SK-N-SH treated with all-trans-retinoic acid at 6 μM for 48 hours (cell line): Measurements from ENCODE around the gene MDM4.

Experiments
- ATAC-seq: fragments of 200-7000 bp; cut with Tn5 transposase; 3 replicates; pipeline ENCODE4 v1.9.1; 2020; ENCODE audit warnings: mild to moderate bottlenecking, moderate library complexity
- ARNTL ChIP-seq: fragments of 450-650 bp; formaldehyde crosslinking; IDR thresholded peaks from 2 replicates; pipeline ENCODE4 v1.5.0; 2020; ENCODE audit warnings: low read depth, mild to moderate bottlenecking, moderate library complexity, borderline replicate concordance
- BACH2 ChIP-seq: fragments of 250-450 bp; sonication (Bioruptor Pico); IDR thresholded peaks from 2 replicates; pipeline ENCODE4 v1.9.0; 2021; ENCODE audit warnings: mild to moderate bottlenecking, borderline replicate concordance
- CSDC2 ChIP-seq: fragments of 250-450 bp; sonication (Bioruptor Pico); IDR thresholded peaks from 2 replicates; pipeline ENCODE4 v1.5.0; 2020; ENCODE audit warnings: mild to moderate bottlenecking, moderate library complexity
- CSRNP3 ChIP-seq: fragments of 250-450 bp; sonication (Bioruptor Pico); IDR thresholded peaks from 2 replicates; pipeline ENCODE4 v1.5.1; 2021; ENCODE audit warnings: mild to moderate bottlenecking, moderate library complexity
- GLIS3 ChIP-seq: fragments of 250-450 bp; sonication (Bioruptor Pico); IDR thresholded peaks from 2 replicates; pipeline ENCODE4 v1.5.0; 2020; ENCODE audit warnings: mild to moderate bottlenecking, moderate library complexity
- ISL1 ChIP-seq: fragments of 250-450 bp; sonication (Bioruptor Pico); IDR thresholded peaks from 2 replicates; pipeline ENCODE4 v2.1.2; 2022; ENCODE audit warnings: mild to moderate bottlenecking, moderate library complexity
- OSR1 ChIP-seq: fragments of 250-450 bp; sonication (Bioruptor Pico); IDR thresholded peaks from 2 replicates; pipeline ENCODE4 v1.8.0; 2022; ENCODE audit warnings: moderate library complexity, mild to moderate bottlenecking, inconsistent platforms
- POU6F1 ChIP-seq: fragments of 250-450 bp; sonication (Bioruptor Pico); IDR thresholded peaks from 2 replicates; pipeline ENCODE4 v1.8.0; 2021; ENCODE audit warnings: low read depth, mild to moderate bottlenecking, moderate library complexity, borderline replicate concordance
- PPARA ChIP-seq: fragments of 250-450 bp; sonication (Bioruptor Pico); IDR thresholded peaks from 2 replicates; pipeline ENCODE4 v1.5.0; 2020; ENCODE audit warnings: mild to moderate bottlenecking, borderline replicate concordance
- RARB ChIP-seq: fragments of 250-450 bp; sonication (Bioruptor Pico); IDR thresholded peaks from 2 replicates; pipeline ENCODE4 v1.8.0; 2021; ENCODE audit warnings: mild to moderate bottlenecking, moderate library complexity
- TCF4 ChIP-seq: fragments of 250-450 bp; sonication (Bioruptor Pico); IDR thresholded peaks from 2 replicates; pipeline ENCODE4 v1.8.0; 2021; ENCODE audit warnings: mild to moderate bottlenecking, moderate library complexity, borderline replicate concordance
- TOX ChIP-seq: fragments of 250-450 bp; sonication (Bioruptor Pico); IDR thresholded peaks from 2 replicates; pipeline ENCODE4 v1.8.0; 2021; ENCODE audit warnings: mild to moderate bottlenecking, moderate library complexity, borderline replicate concordance
- ZC3H10 ChIP-seq: fragments of 250-450 bp; sonication (Bioruptor Pico); IDR thresholded peaks from 2 replicates; pipeline ENCODE4 v1.5.1; 2021; ENCODE audit warnings: mild to moderate bottlenecking, moderate library complexity
- ZFP3 ChIP-seq: fragments of 250-450 bp; sonication (Bioruptor Pico); IDR thresholded peaks from 2 replicates; pipeline ENCODE4 v1.5.0; 2020; ENCODE audit warnings: mild to moderate bottlenecking, moderate library complexity
- ZFP30 ChIP-seq: fragments of 450-650 bp; formaldehyde crosslinking; IDR thresholded peaks from 2 replicates; pipeline ENCODE4 v1.5.0; 2022; ENCODE audit warnings: mild to moderate bottlenecking, moderate library complexity
- ZNF565 ChIP-seq: fragments of 450-650 bp; formaldehyde crosslinking; conservative IDR thresholded peaks from 2 replicates; pipeline ENCODE4 v1.5.0; 2020; ENCODE audit warnings: low read depth, mild to moderate bottlenecking, moderate library complexity
- ZNF70 ChIP-seq: fragments of 450-650 bp; formaldehyde crosslinking; IDR thresholded peaks from 2 replicates; pipeline ENCODE4 v1.5.0; 2020; ENCODE audit warnings: mild to moderate bottlenecking, moderate library complexity
- ZNF8 ChIP-seq: fragments of 450-650 bp; formaldehyde crosslinking; IDR thresholded peaks from 2 replicates; pipeline ENCODE4 v1.5.0; 2020; ENCODE audit warnings: mild to moderate bottlenecking, moderate library complexity
- TF ChIP-seq, protein P1 (sequence below): fragments of 250-450 bp; sonication (Bioruptor Pico); IDR thresholded peaks from 2 replicates; pipeline ENCODE4 v1.5.1; 2020; ENCODE audit warnings: low read depth, mild to moderate bottlenecking, moderate library complexity

MDM4 gene

DNA sequence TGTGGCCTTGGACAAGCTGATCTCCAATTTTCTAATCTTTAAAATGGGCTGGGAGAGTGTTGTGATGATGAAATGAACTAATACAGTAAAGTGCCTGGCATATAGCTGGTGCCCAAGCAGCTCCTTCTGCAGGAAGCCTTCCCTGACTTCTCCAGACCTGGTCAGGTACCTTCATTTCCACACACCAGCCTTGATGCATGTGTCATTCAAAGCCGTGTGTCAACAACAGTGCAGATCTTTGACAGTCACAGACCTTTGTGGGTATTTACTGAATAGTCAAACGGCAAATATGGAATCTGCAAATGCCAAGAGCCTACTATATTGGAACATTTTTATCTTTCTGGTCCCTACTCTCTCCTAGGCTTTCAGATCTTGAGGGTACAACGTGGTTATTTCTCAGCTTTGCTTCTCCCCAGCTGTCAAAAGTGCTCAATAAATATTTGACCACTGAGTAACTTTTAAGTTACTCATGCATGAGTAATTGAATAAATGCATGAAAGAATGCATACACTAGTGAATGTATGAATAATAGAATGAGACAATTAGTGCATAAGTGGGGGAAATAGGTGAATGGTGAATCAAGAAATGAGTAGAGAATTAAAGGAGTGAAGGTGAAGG lies 75.4 kb downstream of the MDM4 start:
- peak; percentile 86 for ATAC-seq

DNA sequence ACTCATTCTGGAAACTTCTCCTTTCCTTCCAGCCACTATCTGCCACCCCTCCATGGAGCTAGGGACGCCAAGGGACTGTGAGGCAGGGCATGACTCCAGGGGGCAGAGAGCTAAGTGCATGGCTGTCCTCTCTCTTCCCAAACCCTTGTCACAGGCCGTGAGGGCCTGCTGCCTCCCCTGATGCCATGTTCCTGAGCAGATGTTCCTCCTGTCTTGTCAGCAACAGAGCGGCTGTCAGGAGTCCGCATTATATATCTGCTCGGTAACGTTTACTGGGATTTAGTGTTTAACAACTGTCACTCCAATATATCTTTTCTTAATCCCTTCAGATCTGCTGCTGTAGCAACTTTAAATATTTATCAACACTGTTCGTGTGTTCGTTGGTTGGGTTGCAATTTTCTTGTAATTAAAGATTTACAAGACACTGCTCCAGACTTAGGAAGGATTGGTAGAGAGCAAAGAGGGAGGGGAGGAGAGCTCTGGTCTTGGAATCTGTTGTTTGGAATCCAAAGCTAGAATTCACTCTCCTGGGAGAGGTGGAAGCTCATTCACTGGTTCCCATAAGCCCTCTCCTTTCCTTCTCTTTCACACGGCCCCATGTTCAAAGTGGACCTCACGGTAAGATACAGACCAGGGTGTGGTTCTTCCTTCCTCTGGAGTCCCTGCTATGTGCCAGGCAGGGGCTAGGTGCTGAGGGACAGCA lies 76.2 kb downstream of the MDM4 start:
- peak; percentile 14 for ATAC-seq

More for the DNA sequence above, 75.4 kb downstream of the MDM4 start:
- TF ChIP-seq ZC3H10 (0 out of 2 replicates have a peak, but pooled peaks have one; percentile 49), ARNTL (CRISPR knock-in tag) (no peak)
- TF ChIP-seq, all 23 proteins: peak for 1

GRCh38 chr1:204598319-204598969 lies 82.2 kb downstream of the MDM4 start:
- TF ChIP-seq POU6F1 (CRISPR knock-in tag) = no peak
- no peak for ATAC-seq

More for the DNA sequence above, 76.2 kb downstream of the MDM4 start:
- TF ChIP-seq POU6F1 (CRISPR knock-in tag) (no peak), RARB (no peak), CSDC2 (CRISPR knock-in tag) (no peak)
- TF ChIP-seq, all 23 proteins: peak for 0

DNA sequence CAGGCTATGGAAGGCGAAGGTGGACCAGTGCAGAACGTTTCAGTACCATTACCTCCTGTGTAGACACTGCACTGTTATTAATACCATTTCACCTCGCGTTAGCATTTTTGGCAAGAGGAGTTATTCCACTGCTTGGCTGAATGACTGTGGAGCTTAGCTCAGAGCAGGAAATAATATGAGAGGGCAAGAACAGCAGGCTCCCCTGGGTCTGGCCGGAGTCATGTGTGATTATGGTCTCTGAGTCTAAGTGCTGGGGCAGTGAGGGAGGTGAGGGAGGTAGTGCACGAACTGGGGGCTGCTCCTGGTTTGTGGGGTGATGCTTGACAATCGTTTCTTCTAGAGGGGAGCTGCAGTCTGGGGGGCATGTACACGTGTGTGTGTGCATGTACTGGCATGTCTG lies 82.9 kb downstream of the MDM4 start:
- TF ChIP-seq PPARA (no peak), ARNTL (CRISPR knock-in tag) (no peak), RARB (no peak), TOX (CRISPR knock-in tag) (no peak), ZFP3 (CRISPR knock-in tag) (no peak), ZC3H10 (no peak), GLIS3 (CRISPR knock-in tag) (no peak), ZNF8 (CRISPR knock-in tag) (no peak), ZFP30 (CRISPR knock-in tag) (no peak), CSRNP3 (no peak), BACH2 (no peak), OSR1 (CRISPR knock-in tag) (no peak), ZNF565 (no peak), ZNF70 (no peak), ISL1 (CRISPR knock-in tag) (no peak)
- TF ChIP-seq, protein P1, sequence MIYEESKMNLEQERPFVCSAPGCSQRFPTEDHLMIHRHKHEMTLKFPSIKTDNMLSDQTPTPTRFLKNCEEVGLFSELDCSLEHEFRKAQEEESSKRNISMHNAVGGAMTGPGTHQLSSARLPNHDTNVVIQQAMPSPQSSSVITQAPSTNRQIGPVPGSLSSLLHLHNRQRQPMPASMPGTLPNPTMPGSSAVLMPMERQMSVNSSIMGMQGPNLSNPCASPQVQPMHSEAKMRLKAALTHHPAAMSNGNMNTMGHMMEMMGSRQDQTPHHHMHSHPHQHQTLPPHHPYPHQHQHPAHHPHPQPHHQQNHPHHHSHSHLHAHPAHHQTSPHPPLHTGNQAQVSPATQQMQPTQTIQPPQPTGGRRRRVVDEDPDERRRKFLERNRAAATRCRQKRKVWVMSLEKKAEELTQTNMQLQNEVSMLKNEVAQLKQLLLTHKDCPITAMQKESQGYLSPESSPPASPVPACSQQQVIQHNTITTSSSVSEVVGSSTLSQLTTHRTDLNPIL = no peak
- ATAC-seq = no peak

GRCh38 chr1:204599596-204599995 lies 83.4 kb downstream of the MDM4 start:
- TF ChIP-seq TCF4 (no peak), RARB (no peak), ZNF565 (no peak), CSDC2 (CRISPR knock-in tag) (no peak), ZC3H10 (no peak), ISL1 (CRISPR knock-in tag) (no peak)
- no peak for ATAC-seq
